ENCODE data around the gene SH3BP4. TPM values are rescaled to one million over a fixed set of nuclear protein-coding genes. Genes with fewer than 3 reads are reported as not detected.
A peak's percentile ranks its signal among the peaks of the same experiment; 100 is the strongest.

SH3BP4 gene
- total RNA-seq, 1 donor from 2014 or later = 1.1 TPM

DNA sequence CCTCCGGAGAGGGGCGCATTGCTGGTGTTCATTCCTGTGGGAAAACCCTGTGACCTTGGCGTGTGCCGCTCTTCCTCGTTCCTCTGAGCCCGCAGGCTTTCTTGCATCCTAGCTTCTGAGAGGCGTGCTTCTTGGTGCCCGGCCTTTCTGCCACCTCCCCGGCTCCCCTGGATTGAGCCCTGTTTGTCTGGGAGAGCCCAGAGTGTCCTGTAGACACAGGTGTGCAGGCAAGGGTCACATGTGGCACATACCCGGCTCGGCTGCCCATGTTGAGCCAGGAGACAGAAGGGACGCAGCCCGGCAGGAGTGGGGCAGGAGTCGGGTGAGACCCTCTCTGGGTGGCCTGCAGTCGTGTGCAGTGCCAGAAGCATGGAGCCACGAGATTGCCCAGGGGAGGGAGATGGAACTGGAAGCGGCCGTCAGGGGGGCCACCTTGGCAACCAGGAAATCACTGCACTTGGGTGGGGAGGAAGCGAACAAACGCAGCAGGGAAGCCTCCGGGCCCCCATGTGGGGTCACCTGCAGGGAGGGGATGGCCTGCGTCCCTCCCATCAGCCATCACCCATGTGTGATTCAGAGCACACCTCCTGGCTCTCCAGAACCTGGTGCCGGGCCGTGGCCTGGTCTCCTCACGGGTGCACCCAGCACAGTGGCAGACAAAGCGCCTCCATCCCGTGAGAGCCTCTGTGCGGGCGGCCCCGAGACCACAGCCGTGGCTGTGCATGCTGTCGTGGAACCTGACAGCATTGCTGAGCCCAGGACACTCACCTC, 92.9 kb downstream of the SH3BP4 start:
- TF ChIP-seq, protein P1, sequence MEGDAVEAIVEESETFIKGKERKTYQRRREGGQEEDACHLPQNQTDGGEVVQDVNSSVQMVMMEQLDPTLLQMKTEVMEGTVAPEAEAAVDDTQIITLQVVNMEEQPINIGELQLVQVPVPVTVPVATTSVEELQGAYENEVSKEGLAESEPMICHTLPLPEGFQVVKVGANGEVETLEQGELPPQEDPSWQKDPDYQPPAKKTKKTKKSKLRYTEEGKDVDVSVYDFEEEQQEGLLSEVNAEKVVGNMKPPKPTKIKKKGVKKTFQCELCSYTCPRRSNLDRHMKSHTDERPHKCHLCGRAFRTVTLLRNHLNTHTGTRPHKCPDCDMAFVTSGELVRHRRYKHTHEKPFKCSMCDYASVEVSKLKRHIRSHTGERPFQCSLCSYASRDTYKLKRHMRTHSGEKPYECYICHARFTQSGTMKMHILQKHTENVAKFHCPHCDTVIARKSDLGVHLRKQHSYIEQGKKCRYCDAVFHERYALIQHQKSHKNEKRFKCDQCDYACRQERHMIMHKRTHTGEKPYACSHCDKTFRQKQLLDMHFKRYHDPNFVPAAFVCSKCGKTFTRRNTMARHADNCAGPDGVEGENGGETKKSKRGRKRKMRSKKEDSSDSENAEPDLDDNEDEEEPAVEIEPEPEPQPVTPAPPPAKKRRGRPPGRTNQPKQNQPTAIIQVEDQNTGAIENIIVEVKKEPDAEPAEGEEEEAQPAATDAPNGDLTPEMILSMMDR (IDR thresholded peaks at IDR 0.05) = no peak
- Mint-ChIP-seq H3K27ac (peak overlapping the region; percentile 79), H3K9me3 (no peaks in the 10 kb centered on the region), H3K27me3 (no peaks in the 10 kb centered on the region), H3K4me1 (peaks cover 46% of the 10 kb centered on the region), H3K4me3 (peak overlapping the region; percentile 70), H3K36me3 (ENCODE audit: low read depth) (no peaks in the 10 kb centered on the region)
- DNase-seq (no peak), ATAC-seq (ENCODE audit: low read depth) (peak; percentile 40)
- ChIA-PET CTCF (no interaction called here), POLR2A (no interaction called here)
- intact Hi-C loops (cut with micrococcal nuclease) = loop anchor here (5.0 kb wide), 2 partner anchors 92 to 472 kb away; partner anchors contain the start of gene SH3BP4

DNA sequence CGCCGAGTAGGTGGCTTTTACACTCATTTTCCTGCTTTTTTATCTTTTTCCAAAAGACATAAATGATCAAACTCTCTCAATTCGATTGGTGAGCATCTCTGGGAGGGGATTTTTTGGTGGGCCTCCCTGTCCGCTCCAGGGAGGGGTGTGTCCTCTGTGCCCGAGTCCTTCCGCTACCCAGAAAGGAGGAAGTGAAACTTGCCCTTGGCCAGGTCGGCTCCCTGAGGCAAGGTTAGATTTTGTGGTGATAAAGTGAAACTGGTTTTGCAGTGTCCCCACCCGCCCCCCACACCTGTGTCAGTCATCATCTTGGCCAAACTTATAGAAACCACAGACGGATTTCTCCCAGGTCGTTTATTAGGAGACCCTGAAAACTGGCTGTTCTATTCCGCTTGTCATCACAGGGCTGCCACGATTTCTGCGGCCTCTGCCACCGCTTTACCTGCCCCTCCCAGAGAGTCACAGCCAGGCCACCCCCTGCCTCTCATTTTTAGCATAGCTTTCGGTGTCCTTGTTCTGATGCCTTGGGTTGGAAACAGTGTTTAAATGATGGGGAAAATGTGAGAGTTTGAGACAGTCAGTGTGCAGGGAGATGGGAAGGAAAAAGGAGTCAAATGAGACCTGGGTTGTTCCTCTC, 93.6 kb downstream of the SH3BP4 start:
- peak overlapping the region; percentile 70 for H3K4me3 Mint-ChIP-seq
- TF ChIP-seq, protein P1 (IDR thresholded peaks at IDR 0.05) = no peak
- CTCF ChIA-PET = no interaction called here
- ATAC-seq (ENCODE audit: low read depth) = peak; percentile 85
- no peaks in the 10 kb centered on the region for H3K9me3 Mint-ChIP-seq
- intact Hi-C loops (cut with micrococcal nuclease) = loop anchor here (5.0 kb wide), 2 partner anchors 93 to 473 kb away; partner anchors contain the start of gene SH3BP4
- POLR2A ChIA-PET = no interaction called here
- peak; percentile 42 for DNase-seq
- no peaks in the 10 kb centered on the region for H3K27me3 Mint-ChIP-seq
- H3K4me1 Mint-ChIP-seq = peaks cover 46% of the 10 kb centered on the region
- no peaks in the 10 kb centered on the region for H3K36me3 Mint-ChIP-seq (ENCODE audit: low read depth)
- peak overlapping the region; percentile 79 for H3K27ac Mint-ChIP-seq

DNA sequence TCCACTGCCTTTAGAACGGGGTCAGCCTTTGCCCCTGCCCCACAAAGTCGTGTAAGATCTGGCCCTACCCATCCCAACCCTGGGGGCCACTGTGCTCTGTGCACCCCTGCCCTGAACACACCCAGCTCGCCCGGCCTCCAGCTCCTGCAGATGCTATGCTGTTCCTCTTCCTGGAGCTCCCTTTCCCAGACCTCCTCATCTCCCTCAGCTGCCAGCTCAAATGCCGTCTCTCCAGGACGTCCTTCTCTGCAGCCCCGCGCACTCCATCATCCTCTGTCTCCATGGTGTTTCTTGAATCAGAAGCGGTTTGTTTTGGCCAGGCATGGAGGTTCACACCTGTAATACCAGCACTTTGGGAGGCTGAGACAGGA, 94.1 kb downstream of the SH3BP4 start:
- CTCF ChIA-PET = no interaction called here
- Mint-ChIP-seq H3K27me3 (no peaks in the 10 kb centered on the region), H3K4me1 (peaks cover 46% of the 10 kb centered on the region), H3K36me3 (ENCODE audit: low read depth) (no peaks in the 10 kb centered on the region), H3K4me3 (peak overlapping the region; percentile 70), H3K27ac (peak overlapping the region; percentile 79), H3K9me3 (no peaks in the 10 kb centered on the region)
- TF ChIP-seq, protein P1 (IDR thresholded peaks at IDR 0.05) = no peak
- POLR2A ChIA-PET = no interaction called here
- DNase-seq (no peak), ATAC-seq (ENCODE audit: low read depth) (no peak)
- intact Hi-C loops (cut with micrococcal nuclease) = loop anchor here (5.0 kb wide), 2 partner anchors 94 to 474 kb away; partner anchors contain the start of gene SH3BP4

DNA sequence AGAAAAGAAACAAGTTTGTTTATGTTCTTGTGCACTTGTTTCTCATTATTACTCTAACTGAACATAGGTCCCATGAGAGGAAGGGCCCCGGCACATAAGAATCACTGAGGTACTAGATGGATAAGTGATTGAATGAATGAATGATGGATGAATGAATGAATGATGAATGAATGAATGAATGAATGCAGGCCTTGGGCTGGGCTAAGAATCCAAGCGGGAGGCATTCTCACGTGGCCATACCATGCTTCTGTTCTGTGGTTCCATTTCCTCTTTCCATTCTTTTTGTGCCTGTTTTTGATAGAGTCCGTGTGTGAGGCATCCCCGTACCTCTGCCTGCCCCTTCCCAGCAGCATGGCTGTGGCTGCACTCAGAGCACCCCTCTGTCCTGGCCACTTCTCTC, 94.8 kb downstream of the SH3BP4 start:
- CTCF ChIA-PET = no interaction called here
- TF ChIP-seq, protein P1 (IDR thresholded peaks at IDR 0.05) = no peak
- POLR2A ChIA-PET = no interaction called here
- H3K4me1 Mint-ChIP-seq = peaks cover 46% of the 10 kb centered on the region
- no peaks in the 10 kb centered on the region for H3K9me3 Mint-ChIP-seq
- no peak for DNase-seq
- no peak for ATAC-seq (ENCODE audit: low read depth)
- no peaks in the 10 kb centered on the region for H3K27me3 Mint-ChIP-seq
- H3K36me3 Mint-ChIP-seq (ENCODE audit: low read depth) = no peaks in the 10 kb centered on the region
- H3K27ac Mint-ChIP-seq = no peak overlapping the region
- H3K4me3 Mint-ChIP-seq = peak overlapping the region; percentile 70
- intact Hi-C loops (cut with micrococcal nuclease) = loop anchor here (5.0 kb wide), 2 partner anchors 94 to 474 kb away; partner anchors contain the start of gene SH3BP4

All from activated B cell treated with CpG ODN at 0.5 μM for 24 hours (primary cell).